GM18858 (cell line): ENCODE results near the gene SLC35E3.

ENCODE experiments used
- ATAC-seq: cut with Tn5 transposase; IDR thresholded peaks from one replicate; pipeline ENCODE4 v1.9.1; 2021; ENCODE audit not compliant: unreplicated experiment

Gene SLC35E3

GRCh38 chr12:68745904-68746571, at the start of gene SLC35E3:
Gene SLC35E3, plus strand, starts transcription at chr12:68746176. Its CDS starts 202 bp downstream, at chr12:68746378.
- peak; percentile 94 for ATAC-seq

- no peak for ATAC-seq
These were observed 46.5 kb upstream of the SLC35E3 start for GRCh38 chr12:68699486-68699885.

DNA sequence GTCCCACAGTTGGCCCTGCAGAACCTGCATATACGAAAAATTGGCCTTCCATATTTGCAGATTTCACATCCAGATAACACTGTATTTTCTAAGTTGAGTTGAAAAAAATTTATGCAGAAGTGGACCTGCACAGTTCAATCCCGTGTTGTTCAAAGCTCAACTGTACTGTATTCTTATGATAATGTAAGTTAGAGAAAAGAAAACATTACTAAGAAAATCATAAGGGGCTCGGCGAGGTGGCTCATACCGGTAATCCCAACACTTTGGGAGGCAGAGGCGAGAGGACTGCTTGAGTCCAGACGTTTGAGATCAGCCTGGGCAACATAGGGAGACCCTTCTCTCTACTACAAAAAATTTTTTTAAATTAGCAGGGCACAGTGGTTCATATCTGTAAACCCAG, 18.2 kb upstream of the SLC35E3 start:
- ATAC-seq, result no peak

DNA sequence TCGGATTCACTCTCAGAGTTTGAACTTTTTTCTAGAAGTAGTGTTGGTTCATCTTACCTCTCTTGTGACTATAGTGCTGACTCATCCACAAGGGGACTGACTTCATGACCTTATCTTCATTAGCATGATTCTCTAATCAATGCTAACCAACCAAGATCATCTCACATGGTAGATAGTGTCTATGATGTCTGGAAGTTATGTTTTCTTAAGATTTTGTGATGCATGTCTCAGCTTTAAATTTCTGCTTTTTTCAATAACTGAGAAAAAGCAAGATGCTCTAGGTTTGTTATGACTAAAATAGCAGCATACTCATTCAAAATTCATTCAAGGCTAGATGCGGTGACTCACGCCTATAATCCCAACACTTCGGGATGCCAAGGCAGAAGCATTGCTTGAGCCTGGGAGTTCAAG, 12.3 kb upstream of the SLC35E3 start:
- no peak for ATAC-seq

DNA sequence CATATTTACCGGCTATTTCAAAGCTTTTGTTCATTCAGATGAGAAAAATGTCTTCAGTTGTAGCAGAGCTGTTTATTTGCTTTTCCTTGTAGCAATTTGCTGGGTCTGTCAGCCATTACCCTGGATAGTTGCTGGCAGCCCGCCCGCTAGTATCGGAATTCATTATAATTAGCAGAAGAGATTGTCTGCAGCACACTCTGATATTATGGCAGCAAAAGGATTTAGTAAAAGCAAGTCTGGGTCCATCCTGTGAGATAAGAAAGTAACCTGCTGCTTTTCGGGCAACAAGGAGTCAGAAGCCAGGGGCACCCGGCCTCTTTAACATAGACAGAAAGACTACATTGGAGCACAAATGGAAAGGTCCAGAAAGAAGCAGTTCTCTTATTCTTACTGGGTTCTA, 6.1 kb upstream of the SLC35E3 start:
- ATAC-seq, result no peak

GRCh38 chr12:68743356-68743755, 2.6 kb upstream of the SLC35E3 start:
- no peak for ATAC-seq

- ATAC-seq, result no peak
These were observed 536 bp upstream of the SLC35E3 start for GRCh38 chr12:68745376-68745903.

- no peak for ATAC-seq
These were observed 700 bp downstream of the SLC35E3 start for GRCh38 chr12:68746572-68747180.

DNA sequence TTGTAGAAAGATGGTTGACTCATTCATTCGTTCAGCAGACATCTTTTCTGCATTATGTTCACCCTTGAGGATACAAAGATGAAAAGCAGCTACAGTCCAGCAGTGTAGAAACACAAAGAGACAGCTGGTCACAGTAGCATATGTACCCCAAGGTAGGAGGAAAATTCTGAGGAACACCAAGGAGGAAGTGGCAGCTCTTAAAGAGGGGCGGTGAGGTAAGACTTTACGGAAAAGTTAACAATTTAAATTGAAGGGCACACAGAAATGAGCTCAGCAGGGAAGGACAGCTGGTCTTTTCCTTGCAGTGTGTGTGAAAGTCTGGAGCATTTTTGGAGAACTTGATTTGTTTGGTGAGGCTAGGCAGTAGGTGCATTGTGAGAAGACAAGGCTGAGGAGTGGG, 3.5 kb downstream of the SLC35E3 start:
- ATAC-seq, result no peak

DNA sequence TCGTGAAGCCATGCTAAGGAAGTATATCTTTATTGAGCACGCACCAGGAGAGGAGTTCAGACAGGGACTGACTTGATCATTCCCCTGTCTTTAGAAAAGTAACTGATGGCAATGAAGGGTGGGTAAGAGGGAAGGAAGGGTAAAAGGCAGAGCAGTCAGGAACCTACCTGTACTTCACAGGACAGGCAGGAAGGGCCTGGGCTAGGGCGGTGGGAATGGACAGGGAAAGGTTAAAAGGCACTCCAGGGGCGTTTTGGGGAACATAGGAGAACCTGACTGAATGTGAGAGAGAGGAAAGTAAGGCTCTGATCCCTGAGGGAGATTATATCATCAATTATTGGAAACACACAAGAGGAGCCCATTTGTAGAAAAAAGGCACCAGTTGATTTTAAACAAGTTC, 3.9 kb downstream of the SLC35E3 start:
- ATAC-seq, result no peak

DNA sequence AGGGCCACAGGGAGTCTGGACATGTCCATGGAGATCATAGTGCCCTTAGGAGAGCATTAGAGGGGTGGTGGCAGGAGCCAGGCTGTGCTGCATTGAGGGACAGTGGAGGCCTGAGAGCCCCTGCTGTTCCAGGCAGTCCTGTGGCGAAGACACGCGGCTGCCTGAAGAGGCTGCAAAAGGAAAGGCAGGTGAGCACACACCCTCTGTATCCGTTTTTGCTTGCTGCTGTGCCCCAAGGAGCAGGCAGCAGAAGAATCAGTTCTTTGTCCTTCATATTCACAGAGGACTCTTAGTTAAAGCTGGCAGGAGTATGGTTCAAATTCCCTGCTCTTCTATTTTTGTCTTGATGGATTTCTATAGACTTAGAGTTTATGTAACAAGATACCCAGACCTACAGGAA, 4.5 kb downstream of the SLC35E3 start:
- no peak for ATAC-seq

- ATAC-seq, result no peak
These were observed 9.7 kb downstream of the SLC35E3 start for GRCh38 chr12:68755536-68756243.

DNA sequence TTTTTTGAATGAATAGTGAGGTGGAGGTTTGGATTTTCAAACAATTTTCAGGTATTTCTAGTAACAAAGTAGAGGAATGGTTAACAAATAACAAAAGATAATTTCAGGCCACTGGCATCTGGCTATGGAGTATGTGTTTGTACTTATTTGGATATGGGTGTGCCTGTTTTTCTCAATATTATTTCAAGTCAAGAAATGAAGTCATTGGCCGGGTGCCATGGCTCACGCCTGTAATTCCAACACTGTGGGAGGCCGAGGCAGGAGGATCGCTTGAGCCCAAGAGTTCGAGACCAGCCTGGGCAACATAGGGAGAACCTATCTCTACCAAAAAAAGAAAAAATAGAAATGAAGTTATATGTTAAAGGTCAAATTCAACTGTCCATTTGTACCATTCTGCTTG, 13.9 kb downstream of the SLC35E3 start:
- no peak for ATAC-seq

DNA sequence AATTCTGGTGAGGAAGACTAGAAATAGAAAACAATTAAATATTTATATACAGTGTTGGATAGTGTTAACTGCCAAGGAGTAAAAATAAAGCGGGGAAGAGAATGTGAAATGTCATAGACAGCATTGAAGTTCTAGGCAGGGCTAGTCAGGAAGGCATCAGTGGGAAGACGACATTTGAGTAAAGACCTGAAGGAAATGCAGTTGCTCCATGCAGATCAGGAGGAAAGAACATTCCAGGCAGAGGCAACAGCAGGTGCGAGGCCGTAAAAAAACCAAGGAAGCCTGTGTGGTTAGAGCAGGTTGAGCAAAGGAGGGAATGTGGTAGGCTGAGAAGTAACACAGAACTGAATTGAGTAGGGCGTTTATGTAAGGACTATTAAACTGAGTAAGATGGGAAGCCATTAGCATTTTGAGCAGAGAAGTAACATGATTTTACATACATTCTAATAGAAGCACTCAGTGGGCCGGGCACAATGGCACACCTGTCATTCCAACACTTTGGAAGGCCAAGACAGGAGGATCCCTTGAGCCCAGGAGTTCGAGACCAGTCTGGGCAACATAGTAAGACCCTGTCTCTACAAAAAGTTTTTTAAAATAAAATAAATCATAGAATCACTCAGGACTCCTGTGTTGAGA, 14.9 kb downstream of the SLC35E3 start:
- ATAC-seq, result no peak

- ATAC-seq, result no peak
These were observed 15.5 kb downstream of the SLC35E3 start for GRCh38 chr12:68761442-68761812.

DNA sequence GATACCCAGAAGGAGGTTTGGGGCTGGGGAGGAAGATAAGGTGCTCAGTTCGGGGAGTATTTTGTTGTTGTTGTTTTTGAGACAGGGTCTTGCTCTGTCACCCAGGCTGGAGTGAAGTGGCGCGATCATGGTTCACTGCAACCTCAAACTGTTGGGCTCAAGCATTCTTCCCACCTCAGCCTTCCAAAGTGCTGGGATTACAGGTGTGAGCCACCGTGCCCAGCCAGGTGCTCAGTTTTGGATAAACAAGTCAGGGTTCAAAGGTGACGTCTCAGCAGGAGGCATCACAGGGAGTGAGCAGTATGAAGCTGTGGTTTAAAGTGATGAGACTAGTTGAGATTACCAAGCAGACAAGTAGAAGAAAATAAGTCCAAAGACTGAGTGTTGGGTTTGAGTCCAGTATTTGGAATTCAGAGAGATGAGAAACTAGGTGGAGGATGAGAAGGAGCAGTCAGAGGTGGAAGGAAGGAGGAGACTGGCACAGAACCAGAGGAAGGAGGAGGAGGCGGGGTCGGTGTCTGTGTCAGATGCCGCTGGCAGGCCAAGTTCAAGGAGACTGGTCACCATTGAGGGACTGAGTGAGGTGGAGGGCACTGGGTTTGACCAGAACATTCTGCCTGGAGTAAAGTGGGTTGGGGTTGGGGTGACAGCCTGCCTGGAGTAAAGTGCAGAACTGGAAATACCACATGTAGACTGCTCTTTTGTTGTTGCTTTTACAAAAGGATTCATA, 16.1 kb downstream of the SLC35E3 start:
- ATAC-seq, result no peak

- ATAC-seq, result no peak
These were observed 16.7 kb downstream of the SLC35E3 start for GRCh38 chr12:68762691-68763090.

- no peak for ATAC-seq
These were observed 19.7 kb downstream of the SLC35E3 start for GRCh38 chr12:68765696-68766095.

GRCh38 chr12:68766646-68767045, 20.7 kb downstream of the SLC35E3 start:
- ATAC-seq, result no peak

DNA sequence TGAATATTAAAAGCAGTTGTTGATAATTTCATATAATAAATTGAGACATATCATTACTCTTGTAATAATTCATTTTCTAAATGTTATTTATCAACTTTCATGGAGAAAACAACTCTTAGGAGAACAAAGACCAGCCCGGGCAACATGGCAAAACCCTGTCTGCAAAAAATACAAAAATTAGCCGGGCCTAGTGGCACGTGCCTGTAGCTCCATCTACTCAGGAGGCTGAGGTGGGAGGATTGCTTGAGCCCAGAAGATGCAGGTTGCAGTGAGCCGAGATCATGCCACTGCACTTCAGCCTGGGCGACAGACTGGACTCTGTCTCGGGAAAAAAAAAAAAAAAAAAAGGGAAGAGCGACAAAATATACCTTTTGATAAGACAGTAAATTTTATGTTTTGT, 21.2 kb downstream of the SLC35E3 start:
- no peak for ATAC-seq

DNA sequence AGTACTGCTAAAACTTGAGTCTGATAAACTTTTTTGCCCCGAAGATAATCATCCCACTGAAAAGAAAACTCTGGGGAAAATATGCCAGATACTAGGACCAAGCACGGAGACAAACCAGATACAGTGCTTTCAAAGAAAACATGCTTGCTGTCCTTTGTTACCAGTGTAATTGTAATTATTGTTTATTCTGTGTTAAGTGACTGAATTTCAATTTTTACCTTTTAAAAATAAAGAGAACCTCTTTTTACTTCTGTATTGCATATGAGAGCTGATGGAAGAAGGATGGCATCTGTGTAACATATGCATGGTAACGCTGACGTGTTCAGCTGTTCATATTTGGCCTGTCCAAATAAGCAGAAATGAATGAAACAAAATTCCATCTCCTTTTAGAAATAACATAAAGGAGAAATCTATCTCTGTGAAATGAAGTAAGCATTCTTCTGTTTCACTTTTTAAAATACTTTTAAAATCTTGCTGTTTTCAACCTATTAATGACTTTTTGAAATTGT, 22.5 kb downstream of the SLC35E3 start:
- ATAC-seq, result no peak
